Activated naive CD8-positive, alpha-beta T cell (primary cell): ENCODE results near the gene RAMP1.
"Not testable (repeated sequence)": the region's sequence is repeated elsewhere in the genome, so short reads cannot be mapped to it uniquely, and the experiment has no call there.

Experiments used
- H3K27ac Mint-ChIP-seq: one replicate; pipeline ENCODE4 v1.8.0; 2021; ENCODE audit warnings: mixed read lengths
- H3K27me3 Mint-ChIP-seq: one replicate; pipeline ENCODE4 v1.8.0; 2021; ENCODE audit warnings: mixed read lengths
- H3K36me3 Mint-ChIP-seq: one replicate; pipeline ENCODE4 v1.8.0; 2021; ENCODE audit warnings: mixed read lengths
- H3K4me1 Mint-ChIP-seq: one replicate; pipeline ENCODE4 v1.8.0; 2021; ENCODE audit warnings: low read depth, mixed read lengths
- H3K4me3 Mint-ChIP-seq: one replicate; pipeline ENCODE4 v1.8.0; 2021; ENCODE audit warnings: mild to moderate bottlenecking, mixed read lengths
- H3K9me3 Mint-ChIP-seq: one replicate; pipeline ENCODE4 v1.8.0; 2021; ENCODE audit warnings: low read depth, mixed read lengths

The RAMP1 gene

DNA sequence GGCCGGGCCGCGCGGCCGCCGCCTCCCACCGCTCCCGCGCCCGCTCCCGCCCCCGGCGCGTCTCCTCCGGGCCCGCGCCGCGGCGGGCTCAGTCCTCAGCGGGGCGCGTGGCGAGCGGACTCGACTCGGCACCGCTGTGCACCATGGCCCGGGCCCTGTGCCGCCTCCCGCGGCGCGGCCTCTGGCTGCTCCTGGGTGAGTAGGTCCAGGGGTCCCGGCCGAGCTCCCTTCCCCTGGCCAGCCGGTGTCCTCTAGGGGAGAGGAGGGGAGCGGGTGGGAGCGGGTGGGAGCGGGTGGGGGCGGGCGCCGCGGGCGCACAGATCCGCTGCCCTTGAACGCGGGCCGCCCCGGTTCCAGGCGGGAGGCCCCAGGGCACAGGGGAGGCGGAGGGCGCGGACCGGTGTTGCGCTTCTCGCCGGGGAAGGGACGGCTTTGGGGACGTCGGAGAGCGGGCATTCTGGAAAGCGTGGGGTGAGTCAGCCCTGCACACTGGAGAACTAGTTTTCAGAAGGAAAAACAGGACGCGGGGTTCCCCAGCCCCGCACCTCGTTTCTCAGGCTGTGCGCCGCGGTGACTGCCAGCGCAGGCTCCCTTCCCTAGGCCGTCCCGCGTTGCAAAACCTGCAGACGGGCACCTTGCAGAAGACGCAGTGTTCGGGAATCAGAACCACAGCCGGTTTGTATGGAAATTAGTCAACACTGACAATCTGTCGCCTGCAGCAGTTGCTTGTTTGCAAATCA is at the start of gene RAMP1:
TSS of gene RAMP1 (plus strand) at position 91 of the 740 bp plus-strand sequence. CDS start at position 144, 53 bp downstream.
- Mint-ChIP-seq H3K4me1 (peaks cover 11% of the 10 kb centered on the region), H3K36me3 (no peaks in the 10 kb centered on the region), H3K27me3 (peaks cover 32% of the 10 kb centered on the region), H3K4me3 (peak within 1 kb of the TSS; percentile 55), H3K27ac (no peak within 1 kb of the TSS), H3K9me3 (no peaks in the 10 kb centered on the region)

GRCh38 chr2:237815637-237816036 is 43.8 kb upstream of the RAMP1 start:
- Mint-ChIP-seq H3K9me3 (no peaks in the 10 kb centered on the region), H3K27ac (no peak overlapping the region), H3K27me3 (no peaks in the 10 kb centered on the region), H3K36me3 (peaks cover 7% of the 10 kb centered on the region), H3K4me1 (no peaks in the 10 kb centered on the region), H3K4me3 (no peak overlapping the region)

DNA sequence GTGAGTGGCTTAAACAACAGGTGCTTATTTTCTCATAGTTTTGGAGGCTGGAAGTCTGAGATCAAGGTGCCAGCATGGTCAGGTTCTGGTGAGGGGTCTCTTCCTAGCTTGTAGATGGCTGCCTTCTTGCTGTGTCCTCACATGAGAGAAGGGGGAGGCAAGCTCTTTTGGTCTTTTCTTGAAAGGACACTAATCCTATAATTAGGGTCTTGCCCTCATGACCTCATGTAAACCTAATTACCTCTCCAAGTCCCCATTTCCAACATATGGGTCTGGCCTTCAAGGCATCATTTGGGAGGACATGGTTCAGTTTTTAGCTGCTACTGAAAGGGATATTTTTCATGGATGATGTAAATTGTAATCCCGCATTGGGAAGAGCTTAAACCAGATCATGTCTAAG is 42.9 kb upstream of the RAMP1 start:
- Mint-ChIP-seq H3K36me3 (peaks cover 7% of the 10 kb centered on the region), H3K4me3 (no peak overlapping the region), H3K27me3 (no peaks in the 10 kb centered on the region), H3K9me3 (no peaks in the 10 kb centered on the region), H3K27ac (no peak overlapping the region), H3K4me1 (no peaks in the 10 kb centered on the region)

DNA sequence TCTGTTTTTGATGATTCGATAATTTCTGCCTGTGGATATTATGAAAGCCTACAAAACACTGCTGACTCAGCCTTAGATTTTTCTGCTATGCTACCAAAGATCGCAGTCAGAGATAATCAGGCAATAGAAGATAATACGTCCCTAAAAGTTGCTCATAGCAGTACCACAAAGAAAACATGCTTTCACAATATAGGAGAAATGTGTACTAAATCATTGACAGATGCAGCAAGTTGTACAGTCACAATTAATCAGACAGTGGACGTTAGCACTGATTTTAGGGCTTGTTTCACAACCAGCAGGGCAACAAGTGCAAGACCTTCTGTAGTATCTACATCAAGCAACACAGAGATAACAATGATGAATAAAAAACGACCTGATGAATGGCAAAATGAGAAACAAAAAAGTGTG is 41.4 kb upstream of the RAMP1 start:
- Mint-ChIP-seq H3K36me3 (peaks cover 5% of the 10 kb centered on the region), H3K4me3 (no peak overlapping the region), H3K9me3 (no peaks in the 10 kb centered on the region), H3K27me3 (no peaks in the 10 kb centered on the region), H3K4me1 (no peaks in the 10 kb centered on the region), H3K27ac (no peak overlapping the region)

GRCh38 chr2:237819231-237819630 is 40.2 kb upstream of the RAMP1 start:
- no peaks in the 10 kb centered on the region for H3K4me1 Mint-ChIP-seq
- no peaks in the 10 kb centered on the region for H3K9me3 Mint-ChIP-seq
- no peaks in the 10 kb centered on the region for H3K27me3 Mint-ChIP-seq
- no peak overlapping the region for H3K4me3 Mint-ChIP-seq
- peaks cover 5% of the 10 kb centered on the region for H3K36me3 Mint-ChIP-seq
- H3K27ac Mint-ChIP-seq = no peak overlapping the region

DNA sequence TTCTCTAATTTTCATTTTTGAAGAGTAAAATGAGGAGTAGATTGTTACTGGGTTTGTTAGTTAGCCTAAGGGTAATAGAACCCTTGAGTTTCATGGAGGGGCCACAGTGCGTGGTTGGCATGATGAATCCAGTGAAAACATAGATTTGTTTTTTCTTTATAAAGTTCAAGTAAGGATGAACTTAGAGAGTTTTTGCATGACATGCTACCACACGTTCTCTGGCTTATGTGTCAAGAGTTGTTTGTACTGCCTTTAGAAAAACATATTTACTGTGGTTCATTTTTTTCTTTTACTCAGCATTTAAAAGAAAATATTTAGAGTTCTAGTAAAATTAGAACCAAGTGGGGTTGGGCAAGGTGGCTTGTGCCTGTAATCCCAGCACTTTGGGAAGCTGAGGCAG is 39.0 kb upstream of the RAMP1 start:
- Mint-ChIP-seq H3K4me1 (no peaks in the 10 kb centered on the region), H3K27me3 (no peaks in the 10 kb centered on the region), H3K4me3 (no peak overlapping the region), H3K27ac (no peak overlapping the region), H3K36me3 (peaks cover 5% of the 10 kb centered on the region), H3K9me3 (no peaks in the 10 kb centered on the region)

DNA sequence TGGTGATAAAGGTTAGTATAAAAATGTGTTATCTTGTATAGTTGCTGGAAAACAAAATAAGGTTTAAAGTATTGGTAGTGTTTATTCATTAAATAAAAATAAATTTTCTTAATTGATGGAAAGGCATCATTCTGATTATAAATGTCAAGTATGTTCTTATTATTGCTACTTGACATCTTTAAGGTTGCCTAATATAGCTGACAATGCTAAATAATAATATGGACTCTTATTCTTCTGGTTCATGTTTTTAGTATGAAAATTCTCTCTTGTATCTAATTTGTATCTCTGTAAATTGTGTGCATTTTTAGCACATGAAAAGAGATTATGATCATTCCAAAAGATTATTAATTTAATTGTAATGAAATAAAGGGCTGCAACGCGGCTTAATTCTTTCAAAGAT is 35.9 kb upstream of the RAMP1 start:
- Mint-ChIP-seq H3K27me3 (no peaks in the 10 kb centered on the region), H3K36me3 (peaks cover 5% of the 10 kb centered on the region)

GRCh38 chr2:237824085-237824484 is 35.3 kb upstream of the RAMP1 start:
- H3K27ac Mint-ChIP-seq = no peak overlapping the region
- H3K27me3 Mint-ChIP-seq = no peaks in the 10 kb centered on the region
- no peaks in the 10 kb centered on the region for H3K4me1 Mint-ChIP-seq
- H3K4me3 Mint-ChIP-seq = no peak overlapping the region
- H3K36me3 Mint-ChIP-seq = peaks cover 4% of the 10 kb centered on the region
- no peaks in the 10 kb centered on the region for H3K9me3 Mint-ChIP-seq

More for the DNA sequence above, 35.9 kb upstream of the RAMP1 start:
- H3K27ac Mint-ChIP-seq = no peak overlapping the region
- H3K9me3 Mint-ChIP-seq = no peaks in the 10 kb centered on the region
- H3K4me1 Mint-ChIP-seq = no peaks in the 10 kb centered on the region
- H3K4me3 Mint-ChIP-seq = no peak overlapping the region

DNA sequence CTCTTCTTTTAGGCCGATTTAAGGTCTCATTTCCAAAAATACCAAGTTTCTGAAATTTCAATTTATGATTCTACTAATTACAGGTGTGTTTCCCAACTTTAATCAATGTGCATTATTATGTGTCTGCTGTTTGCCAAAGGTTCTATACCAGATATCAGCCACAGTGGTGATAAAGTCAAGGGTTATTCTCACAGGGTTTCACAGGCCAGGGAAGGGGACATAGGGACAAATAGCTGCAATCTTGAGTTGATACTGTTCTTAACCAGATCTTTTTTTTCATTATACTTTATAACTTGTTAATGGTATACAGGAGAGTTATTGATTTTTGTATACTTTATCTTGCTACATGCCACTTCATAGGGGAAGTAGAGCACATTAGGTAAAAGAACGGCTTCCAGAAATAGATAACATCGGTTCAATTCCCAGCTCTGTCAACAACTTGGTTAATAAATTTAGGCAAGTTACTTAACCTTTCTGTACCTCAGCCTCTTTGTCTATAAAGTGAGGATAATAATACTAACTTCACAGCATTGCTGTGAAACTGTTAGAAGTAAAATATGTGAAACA is 31.9 kb upstream of the RAMP1 start:
- Mint-ChIP-seq H3K4me3 (no peak overlapping the region), H3K36me3 (no peaks in the 10 kb centered on the region), H3K4me1 (no peaks in the 10 kb centered on the region), H3K27me3 (no peaks in the 10 kb centered on the region), H3K27ac (no peak overlapping the region), H3K9me3 (no peaks in the 10 kb centered on the region)

- no peaks in the 10 kb centered on the region for H3K27me3 Mint-ChIP-seq
- no peaks in the 10 kb centered on the region for H3K4me1 Mint-ChIP-seq
- H3K27ac Mint-ChIP-seq = no peak overlapping the region
- H3K4me3 Mint-ChIP-seq = no peak overlapping the region
- peaks cover 5% of the 10 kb centered on the region for H3K36me3 Mint-ChIP-seq
- H3K9me3 Mint-ChIP-seq = no peaks in the 10 kb centered on the region
These were observed 28.9 kb upstream of the RAMP1 start for GRCh38 chr2:237830522-237830921.

GRCh38 chr2:237833546-237833945 is 25.9 kb upstream of the RAMP1 start:
- Mint-ChIP-seq H3K4me3 (no peak overlapping the region), H3K27ac (no peak overlapping the region), H3K9me3 (no peaks in the 10 kb centered on the region), H3K27me3 (no peaks in the 10 kb centered on the region), H3K4me1 (no peaks in the 10 kb centered on the region), H3K36me3 (peaks cover 8% of the 10 kb centered on the region)

- H3K4me1 Mint-ChIP-seq = no peaks in the 10 kb centered on the region
- H3K27ac Mint-ChIP-seq = no peak overlapping the region
- H3K27me3 Mint-ChIP-seq = no peaks in the 10 kb centered on the region
- H3K36me3 Mint-ChIP-seq = peaks cover 8% of the 10 kb centered on the region
- no peak overlapping the region for H3K4me3 Mint-ChIP-seq
- H3K9me3 Mint-ChIP-seq = no peaks in the 10 kb centered on the region
These were observed 24.1 kb upstream of the RAMP1 start for GRCh38 chr2:237835372-237835771.

GRCh38 chr2:237841051-237841450 is 18.4 kb upstream of the RAMP1 start:
- no peaks in the 10 kb centered on the region for H3K36me3 Mint-ChIP-seq
- H3K27me3 Mint-ChIP-seq = no peaks in the 10 kb centered on the region
- H3K27ac Mint-ChIP-seq = no peak overlapping the region
- H3K4me3 Mint-ChIP-seq = no peak overlapping the region
- peaks cover 6% of the 10 kb centered on the region for H3K9me3 Mint-ChIP-seq
- no peaks in the 10 kb centered on the region for H3K4me1 Mint-ChIP-seq

DNA sequence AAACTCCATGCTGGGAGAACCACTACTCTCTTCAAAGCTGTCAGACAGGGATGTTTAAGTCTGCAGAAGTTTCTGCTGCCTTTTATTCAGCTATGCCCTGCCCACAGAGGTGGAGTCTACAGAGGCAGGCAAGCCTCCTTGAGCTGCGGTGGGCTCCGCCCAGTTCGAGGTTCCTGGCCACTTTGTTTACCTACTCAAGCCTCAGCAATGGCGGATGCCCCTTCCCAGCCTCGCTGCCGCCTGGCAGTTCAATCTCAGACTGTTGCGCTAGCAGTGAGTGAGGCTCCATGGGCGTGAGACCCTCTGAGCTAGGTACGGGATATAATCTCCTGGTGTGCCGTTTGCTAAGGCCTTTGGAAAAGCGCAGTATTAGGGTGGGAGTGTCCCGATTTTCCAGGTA is 10.5 kb upstream of the RAMP1 start:
- not testable (repeated sequence) for H3K27ac Mint-ChIP-seq

GRCh38 chr2:237854295-237854694 is 5.1 kb upstream of the RAMP1 start:
- Mint-ChIP-seq H3K27ac (no peak overlapping the region), H3K4me3 (no peak overlapping the region), H3K36me3 (no peaks in the 10 kb centered on the region), H3K9me3 (no peaks in the 10 kb centered on the region), H3K4me1 (peaks cover 8% of the 10 kb centered on the region), H3K27me3 (peaks cover 12% of the 10 kb centered on the region)

More for the DNA sequence above, 10.5 kb upstream of the RAMP1 start:
- not testable (repeated sequence) for H3K4me3 Mint-ChIP-seq, H3K9me3 Mint-ChIP-seq, H3K36me3 Mint-ChIP-seq, H3K27me3 Mint-ChIP-seq, H3K4me1 Mint-ChIP-seq

- H3K27me3 Mint-ChIP-seq = peaks cover 32% of the 10 kb centered on the region
- peaks cover 11% of the 10 kb centered on the region for H3K4me1 Mint-ChIP-seq
- H3K36me3 Mint-ChIP-seq = no peaks in the 10 kb centered on the region
- H3K9me3 Mint-ChIP-seq = no peaks in the 10 kb centered on the region
- no peak overlapping the region for H3K4me3 Mint-ChIP-seq
- H3K27ac Mint-ChIP-seq = no peak overlapping the region
These were observed 1.6 kb upstream of the RAMP1 start for GRCh38 chr2:237857791-237858190.
